Measurements from ENCODE around the gene TMEM130.

The TMEM130 gene

GRCh38 chr7:98869597-98870120 lies at the start of gene TMEM130:
Gene TMEM130 (minus strand): TSS chr7:98870014. CDS start chr7:98869861, 153 bp downstream.
- DNase-seq: no peak

- DNase-seq: no peak
These were observed 47.5 kb upstream of the TMEM130 start for GRCh38 chr7:98917331-98917730.

GRCh38 chr7:98913612-98914011 lies 43.8 kb upstream of the TMEM130 start:
- DNase-seq: no peak

GRCh38 chr7:98913026-98913425 lies 43.2 kb upstream of the TMEM130 start:
- DNase-seq: no peak

GRCh38 chr7:98911916-98912315 lies 42.1 kb upstream of the TMEM130 start:
- DNase-seq: no peak

- no peak for DNase-seq
These were observed 40.6 kb upstream of the TMEM130 start for GRCh38 chr7:98910427-98910826.

- DNase-seq: no peak
These were observed 39.7 kb upstream of the TMEM130 start for GRCh38 chr7:98909487-98909886.

- no peak for DNase-seq
These were observed 38.8 kb upstream of the TMEM130 start for GRCh38 chr7:98908585-98908984.

- DNase-seq: no peak
These were observed 37.8 kb upstream of the TMEM130 start for GRCh38 chr7:98907570-98907969.

GRCh38 chr7:98903246-98903645 lies 33.4 kb upstream of the TMEM130 start:
- DNase-seq: no peak

GRCh38 chr7:98902523-98902922 lies 32.7 kb upstream of the TMEM130 start:
- DNase-seq: no peak

- DNase-seq: no peak
These were observed 31.0 kb upstream of the TMEM130 start for GRCh38 chr7:98900815-98901214.

GRCh38 chr7:98899816-98900215 lies 30.0 kb upstream of the TMEM130 start:
- no peak for DNase-seq

GRCh38 chr7:98892609-98893008 lies 22.8 kb upstream of the TMEM130 start:
- DNase-seq: no peak

GRCh38 chr7:98887038-98887437 lies 17.2 kb upstream of the TMEM130 start:
- no peak for DNase-seq

GRCh38 chr7:98884416-98884815 lies 14.6 kb upstream of the TMEM130 start:
- DNase-seq: no peak

- DNase-seq: no peak
These were observed 11.9 kb upstream of the TMEM130 start for GRCh38 chr7:98881561-98882315.

GRCh38 chr7:98880485-98880884 lies 10.7 kb upstream of the TMEM130 start:
- no peak for DNase-seq

- no peak for DNase-seq
These were observed 10.1 kb upstream of the TMEM130 start for GRCh38 chr7:98879979-98880315.

- peak; percentile 64 for DNase-seq
These were observed 9.6 kb upstream of the TMEM130 start for GRCh38 chr7:98879198-98879978.

- DNase-seq: peak; percentile 67
These were observed 8.8 kb upstream of the TMEM130 start, which contains the start of gene TRRAP for GRCh38 chr7:98878365-98879197. Gene TRRAP (plus strand): TSS chr7:98878532. CDS start chr7:98881151, 2,619 bp downstream.

- no peak for DNase-seq
These were observed 8.0 kb upstream of the TMEM130 start for GRCh38 chr7:98877692-98878364.

- no peak for DNase-seq
These were observed 7.3 kb upstream of the TMEM130 start for GRCh38 chr7:98877146-98877545.
